ENCODE results near the gene MDM1. TPM values are rescaled to one million over a fixed set of nuclear protein-coding genes. Genes with fewer than 3 reads are reported as not detected.

Gene MDM1
- total RNA-seq, 4 donors from 2014 or later, result 5.9 to 9.3 (median 7.6) TPM

GRCh38 chr12:68368327-68368726 lies 36.2 kb upstream of the MDM1 start:
- intact Hi-C loops (cut with DNase I; ENCODE audit: low total_unique reads), result no loop called here
- DNase-seq (ENCODE audit: low spot score in 2 of 2), result no peak
- TF ChIP-seq CTCF (IDR thresholded peaks at IDR 0.05), result no peak
- no peak for TF ChIP-seq POLR2A (IDR thresholded peaks at IDR 0.05)
- WGBS, 2 donors, result 54 to 61% methylated on average over 2 of the region's 2 CpGs
- H3K4me3 ChIP-seq (ENCODE audit: low read depth, poor library complexity, severe bottlenecking), result no peak overlapping the region

- intact Hi-C loops (cut with DNase I; ENCODE audit: low total_unique reads), result no loop called here
- no peak for TF ChIP-seq CTCF (IDR thresholded peaks at IDR 0.05)
- no peak for TF ChIP-seq POLR2A (IDR thresholded peaks at IDR 0.05)
These were observed 35.7 kb upstream of the MDM1 start for GRCh38 chr12:68367903-68368302.

GRCh38 chr12:68367116-68367515 lies 35.0 kb upstream of the MDM1 start:
- intact Hi-C loops (cut with DNase I; ENCODE audit: low total_unique reads), result no loop called here
- no peak overlapping the region for H3K4me3 ChIP-seq (ENCODE audit: low read depth, poor library complexity, severe bottlenecking)
- no peak for TF ChIP-seq CTCF (IDR thresholded peaks at IDR 0.05)
- TF ChIP-seq POLR2A (IDR thresholded peaks at IDR 0.05), result no peak
- no peak for DNase-seq (ENCODE audit: low spot score in 2 of 2)
- WGBS, 2 donors, result 61 to 75% methylated on average over 1 of the region's 1 CpG

More at GRCh38 chr12:68367903-68368302, 35.7 kb upstream of the MDM1 start:
- no peak overlapping the region for H3K4me3 ChIP-seq (ENCODE audit: low read depth, poor library complexity, severe bottlenecking)
- WGBS, 2 donors, result 75 to 82% methylated on average over 2 of the region's 2 CpGs
- DNase-seq (ENCODE audit: low spot score in 2 of 2), result no peak

GRCh38 chr12:68364893-68365725 lies 32.9 kb upstream of the MDM1 start:
- intact Hi-C loops (cut with DNase I; ENCODE audit: low total_unique reads), result no loop called here
- H3K4me3 ChIP-seq (ENCODE audit: low read depth, poor library complexity, severe bottlenecking), result no peak overlapping the region
- WGBS, 2 donors, result 26 to 27% methylated on average over 22 to 26 of the region's 26 CpGs
- TF ChIP-seq POLR2A (IDR thresholded peaks at IDR 0.05), result no peak
- TF ChIP-seq CTCF (IDR thresholded peaks at IDR 0.05), result no peak
- peak; percentile 88 to 97 for DNase-seq (ENCODE audit: low spot score in 2 of 2)

GRCh38 chr12:68364328-68364727 lies 32.2 kb upstream of the MDM1 start:
- no peak for DNase-seq (ENCODE audit: low spot score in 2 of 2)
- intact Hi-C loops (cut with DNase I; ENCODE audit: low total_unique reads), result no loop called here
- TF ChIP-seq CTCF (IDR thresholded peaks at IDR 0.05) (no peak), POLR2A (IDR thresholded peaks at IDR 0.05) (no peak)
- H3K4me3 ChIP-seq (ENCODE audit: low read depth, poor library complexity, severe bottlenecking), result no peak overlapping the region
- 77 to 79% methylated on average over 3 of the region's 3 CpGs for WGBS, 2 donors

- intact Hi-C loops (cut with DNase I; ENCODE audit: low total_unique reads), result no loop called here
- TF ChIP-seq POLR2A (IDR thresholded peaks at IDR 0.05) (no peak), CTCF (IDR thresholded peaks at IDR 0.05) (no peak)
- no peak for DNase-seq (ENCODE audit: low spot score in 2 of 2)
These were observed 29.8 kb upstream of the MDM1 start for GRCh38 chr12:68361953-68362352.

More at GRCh38 chr12:68361953-68362352, 29.8 kb upstream of the MDM1 start:
- no peak overlapping the region for H3K4me3 ChIP-seq (ENCODE audit: low read depth, poor library complexity, severe bottlenecking)

All from lower leg skin (tissue), 4 donors.